Measurements from ENCODE around the gene ZSWIM8.

ZSWIM8 gene

DNA sequence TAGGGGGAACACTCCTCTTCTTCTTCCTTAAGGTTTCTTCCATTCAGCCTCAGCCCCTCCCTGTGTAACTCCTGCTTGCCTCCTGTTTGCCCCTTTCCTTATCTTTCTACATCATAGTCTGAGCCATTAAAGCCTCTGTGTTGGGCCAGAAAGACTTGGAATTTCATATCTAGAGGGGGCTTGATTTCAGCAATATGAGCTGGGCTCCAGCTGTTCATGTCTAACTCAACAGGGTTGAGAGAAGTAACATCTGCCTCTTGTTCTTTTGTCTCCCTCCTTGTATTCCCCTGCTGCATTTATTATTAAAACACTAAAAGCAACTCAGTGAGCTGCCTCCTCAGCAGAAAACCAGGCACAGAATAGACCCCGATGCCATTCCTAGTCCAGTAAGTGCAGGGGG, 23.6 kb upstream of the ZSWIM8 start:
- H3K36me3 Mint-ChIP-seq (ENCODE audit: low read depth), result peaks cover 62% of the 10 kb centered on the region
- no peak overlapping the region for H3K4me3 Mint-ChIP-seq
- no peaks in the 10 kb centered on the region for H3K9me3 Mint-ChIP-seq

DNA sequence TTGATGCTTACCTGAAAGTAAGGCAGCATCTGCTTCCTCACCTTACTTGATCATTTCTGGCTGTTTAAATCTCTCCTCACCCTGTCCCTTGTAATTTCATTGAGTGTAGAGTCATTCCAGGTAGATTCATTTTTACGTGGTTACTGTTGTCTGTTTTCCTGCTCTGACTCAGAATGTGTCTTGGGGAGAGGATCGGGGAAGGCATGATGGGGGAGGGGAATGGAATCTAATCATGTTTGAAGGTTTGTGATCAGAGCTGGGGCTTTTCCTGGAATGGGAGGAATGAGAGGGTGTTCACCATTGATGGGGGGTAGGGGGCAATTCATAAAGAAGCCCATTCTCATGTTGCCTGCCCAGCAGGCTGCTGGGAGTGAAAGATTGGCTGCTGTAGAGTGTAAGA, 22.5 kb upstream of the ZSWIM8 start:
- Mint-ChIP-seq H3K4me1 (peaks cover 14% of the 10 kb centered on the region), H3K27ac (peak overlapping the region; percentile 0), H3K9me3 (no peaks in the 10 kb centered on the region), H3K36me3 (ENCODE audit: low read depth) (peaks cover 69% of the 10 kb centered on the region), H3K4me3 (no peak overlapping the region), H3K27me3 (ENCODE audit: low read depth, poor library complexity) (no peaks in the 10 kb centered on the region)
- no peak for DNase-seq
- TF ChIP-seq, protein P1, sequence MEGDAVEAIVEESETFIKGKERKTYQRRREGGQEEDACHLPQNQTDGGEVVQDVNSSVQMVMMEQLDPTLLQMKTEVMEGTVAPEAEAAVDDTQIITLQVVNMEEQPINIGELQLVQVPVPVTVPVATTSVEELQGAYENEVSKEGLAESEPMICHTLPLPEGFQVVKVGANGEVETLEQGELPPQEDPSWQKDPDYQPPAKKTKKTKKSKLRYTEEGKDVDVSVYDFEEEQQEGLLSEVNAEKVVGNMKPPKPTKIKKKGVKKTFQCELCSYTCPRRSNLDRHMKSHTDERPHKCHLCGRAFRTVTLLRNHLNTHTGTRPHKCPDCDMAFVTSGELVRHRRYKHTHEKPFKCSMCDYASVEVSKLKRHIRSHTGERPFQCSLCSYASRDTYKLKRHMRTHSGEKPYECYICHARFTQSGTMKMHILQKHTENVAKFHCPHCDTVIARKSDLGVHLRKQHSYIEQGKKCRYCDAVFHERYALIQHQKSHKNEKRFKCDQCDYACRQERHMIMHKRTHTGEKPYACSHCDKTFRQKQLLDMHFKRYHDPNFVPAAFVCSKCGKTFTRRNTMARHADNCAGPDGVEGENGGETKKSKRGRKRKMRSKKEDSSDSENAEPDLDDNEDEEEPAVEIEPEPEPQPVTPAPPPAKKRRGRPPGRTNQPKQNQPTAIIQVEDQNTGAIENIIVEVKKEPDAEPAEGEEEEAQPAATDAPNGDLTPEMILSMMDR (IDR thresholded peaks at IDR 0.05), result no peak

More for the DNA sequence above, 23.6 kb upstream of the ZSWIM8 start:
- Mint-ChIP-seq H3K4me1 (peaks cover 14% of the 10 kb centered on the region), H3K27ac (no peak overlapping the region), H3K27me3 (ENCODE audit: low read depth, poor library complexity) (no peaks in the 10 kb centered on the region)
- TF ChIP-seq, protein P1 (IDR thresholded peaks at IDR 0.05), result no peak
- DNase-seq, result no peak

DNA sequence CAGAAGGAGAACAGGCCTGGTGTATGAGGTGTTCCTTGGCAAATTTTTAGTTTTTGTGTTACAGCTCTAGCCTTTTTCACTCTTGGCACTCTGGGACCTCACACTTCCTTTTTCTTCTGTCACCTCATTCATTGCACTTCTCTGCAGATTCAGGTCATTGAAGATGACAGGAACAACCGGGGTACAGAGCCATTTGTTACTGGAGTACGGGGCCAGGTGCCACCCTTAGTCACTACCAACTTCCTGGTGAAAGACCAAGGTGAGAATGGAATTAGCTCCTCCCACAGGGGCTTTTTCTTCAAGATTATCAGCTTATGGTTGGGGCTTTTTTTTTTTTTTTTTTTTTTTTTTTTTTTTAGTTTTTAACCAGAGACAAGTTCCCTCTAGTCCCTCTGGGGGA, 22.1 kb upstream of the ZSWIM8 start:
- Mint-ChIP-seq H3K36me3 (ENCODE audit: low read depth) (peaks cover 70% of the 10 kb centered on the region), H3K9me3 (no peaks in the 10 kb centered on the region), H3K27ac (no peak overlapping the region), H3K27me3 (ENCODE audit: low read depth, poor library complexity) (no peaks in the 10 kb centered on the region), H3K4me3 (no peak overlapping the region), H3K4me1 (peaks cover 14% of the 10 kb centered on the region)
- TF ChIP-seq, protein P1 (IDR thresholded peaks at IDR 0.05), result no peak
- DNase-seq, result no peak

DNA sequence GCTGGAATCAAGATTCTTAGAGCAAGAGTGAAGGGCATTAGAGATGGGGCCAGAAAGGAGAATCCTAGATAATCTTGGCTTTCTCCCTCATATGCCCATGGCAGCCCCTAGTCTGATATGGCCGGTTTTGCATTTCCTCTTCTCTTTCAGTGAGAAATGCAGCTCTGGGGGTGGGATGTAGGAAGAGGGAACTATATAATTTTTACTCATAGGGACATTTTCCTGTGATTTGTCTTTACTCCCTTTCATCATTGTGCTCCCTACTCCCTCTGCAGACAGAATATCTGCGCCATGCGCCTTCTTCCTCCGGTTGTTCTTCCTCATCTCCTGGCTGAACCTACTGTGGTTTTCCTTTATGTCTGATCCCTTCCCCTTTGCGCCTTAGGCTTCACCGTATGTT, 20.3 kb upstream of the ZSWIM8 start:
- TF ChIP-seq, protein P1 (IDR thresholded peaks at IDR 0.05), result no peak
- Mint-ChIP-seq H3K4me3 (no peak overlapping the region), H3K4me1 (no peaks in the 10 kb centered on the region), H3K27ac (no peak overlapping the region), H3K27me3 (ENCODE audit: low read depth, poor library complexity) (no peaks in the 10 kb centered on the region), H3K9me3 (no peaks in the 10 kb centered on the region), H3K36me3 (ENCODE audit: low read depth) (peaks cover 80% of the 10 kb centered on the region)
- DNase-seq, result no peak

DNA sequence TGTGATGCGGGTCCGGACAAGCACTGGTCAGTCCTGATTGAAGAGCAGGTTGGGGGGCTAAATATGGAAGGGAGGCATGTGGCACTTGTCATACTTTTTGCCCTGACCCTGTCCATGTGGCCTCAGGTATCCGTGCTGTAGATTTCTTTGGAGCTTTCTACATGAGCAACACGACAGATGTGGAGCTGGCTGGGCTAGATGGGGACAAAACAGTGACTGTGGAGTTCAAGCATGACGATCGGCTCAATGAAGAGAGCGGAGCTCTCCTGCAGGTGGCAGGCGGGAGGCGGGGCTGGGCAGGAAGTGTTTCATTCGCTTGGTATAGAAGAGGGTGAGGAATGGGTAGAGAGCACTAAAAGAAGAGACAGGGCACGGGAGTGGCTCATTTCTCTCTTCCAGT, 16.5 kb upstream of the ZSWIM8 start:
- TF ChIP-seq, protein P1 (IDR thresholded peaks at IDR 0.05), result no peak
- Mint-ChIP-seq H3K4me1 (peaks cover 24% of the 10 kb centered on the region), H3K27me3 (ENCODE audit: low read depth, poor library complexity) (no peaks in the 10 kb centered on the region), H3K4me3 (no peak overlapping the region), H3K27ac (peak overlapping the region; percentile 76), H3K36me3 (ENCODE audit: low read depth) (peaks cover 66% of the 10 kb centered on the region), H3K9me3 (no peaks in the 10 kb centered on the region)
- no peak for DNase-seq

DNA sequence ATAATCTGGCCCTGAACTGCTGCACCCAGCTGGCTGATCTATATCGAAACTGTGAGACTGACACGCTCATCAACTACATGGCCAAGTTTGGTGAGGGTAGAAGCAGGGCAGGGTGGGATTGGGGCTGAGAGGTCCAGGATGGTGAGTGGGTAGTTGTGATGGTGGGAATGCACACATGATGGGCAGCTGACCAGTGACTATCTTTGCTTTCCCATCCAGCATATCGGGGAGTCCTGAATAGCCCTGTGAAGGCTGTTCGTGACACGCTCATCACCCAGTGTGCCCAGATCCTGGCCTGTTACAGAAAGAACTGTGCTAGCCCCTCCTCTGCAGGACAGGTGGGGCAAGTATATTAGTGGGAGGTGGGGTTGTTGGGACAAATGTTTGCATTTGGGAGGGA, 16.0 kb upstream of the ZSWIM8 start:
- Mint-ChIP-seq H3K4me3 (no peak overlapping the region), H3K4me1 (peaks cover 29% of the 10 kb centered on the region), H3K36me3 (ENCODE audit: low read depth) (peaks cover 67% of the 10 kb centered on the region), H3K27me3 (ENCODE audit: low read depth, poor library complexity) (no peaks in the 10 kb centered on the region), H3K9me3 (no peaks in the 10 kb centered on the region), H3K27ac (peak overlapping the region; percentile 76)
- TF ChIP-seq, protein P1 (IDR thresholded peaks at IDR 0.05), result no peak
- no peak for DNase-seq

All from nephron progenitor cell (in vitro differentiated cells).